ENCODE results near the gene ATP5IF1. TPM values are rescaled to one million over a fixed set of nuclear protein-coding genes. Genes with fewer than 3 reads are reported as not detected.

Gene ATP5IF1
- total and polyA plus RNA-seq, 9 of the 15 experiments (the other 6 are each of a cell fraction or from before 2014, with no cell fraction given): 292 to 1,422 (median 388) TPM

DNA sequence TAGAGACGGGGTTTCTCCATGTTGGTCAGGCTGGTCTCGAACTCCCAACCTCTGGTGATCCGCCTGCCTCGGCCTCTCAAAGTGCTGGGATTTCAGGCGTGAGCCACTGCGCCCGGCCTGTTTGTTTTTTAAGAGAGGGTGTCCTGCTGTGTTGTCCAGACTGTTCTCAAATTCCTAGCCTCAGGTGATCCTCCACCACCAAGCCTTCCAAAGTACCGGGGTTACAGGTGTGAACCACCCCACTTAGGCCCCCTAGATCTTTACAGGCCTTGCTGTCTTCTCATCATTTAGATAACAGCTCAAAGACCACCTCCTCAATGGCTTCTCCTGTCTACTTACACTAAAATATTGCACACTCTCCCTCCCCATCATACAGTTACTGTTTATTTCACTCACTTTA is 29.7 kb downstream of the ATP5IF1 start:
- no peak for FAIRE-seq
- Histone ChIP-seq H3K36me3 (ENCODE audit: control insufficient read depth, insufficient read depth, low read length) (peaks cover 25% of the 10 kb centered on the region; the same call in 2 of the 3 replicates), H3K4me1 (replicated peaks in 1 of 2; ENCODE audit: control insufficient read depth in 2 of 2, insufficient read depth in 2 of 2, low read length in 2 of 2) (peaks cover 57 to 67% of the 10 kb centered on the region in 2 experiments), H3K79me2 (ENCODE audit: control insufficient read depth, insufficient read depth, low read length) (peaks cover 90% of the 10 kb centered on the region), H3K9me1 (ENCODE audit: control insufficient read depth, insufficient read depth, low read length) (no peaks in the 10 kb centered on the region), H3K27ac (ENCODE audit: extremely low read depth, low read depth, low read length) (no peak overlapping the region), H3K4me2 (ENCODE audit: insufficient read depth, low read length) (peak overlapping the region; percentile 19; the same call in 1 of the 2 replicates), H3K27me3 (ENCODE audit: control insufficient read depth in 2 of 2, insufficient read depth in 2 of 2, low read length in 2 of 2) (no peaks in the 10 kb centered on the region), H3K9ac (ENCODE audit: insufficient read depth in 1 of 2, low read depth in 2 of 2, low read length in 2 of 2) (peak overlapping the region in 1 of 2 experiments; percentile 57; a peak in 1 of 4 replicates), H2AFZ (ENCODE audit: low read depth, low read length) (no peak overlapping the region), H3K9me3 (replicated peaks; ENCODE audit: control insufficient read depth, insufficient read depth, low read depth, low read length) (no peaks in the 10 kb centered on the region), H3K4me3 (no peak overlapping the region), H4K20me1 (replicated peaks; ENCODE audit: control insufficient read depth, insufficient read depth, low read length) (peaks cover 60% of the 10 kb centered on the region)
- WGBS (ENCODE audit: insufficient coverage, low coverage, missing lambda C conversion rate): 62% methylated on average over 8 of the region's 8 CpGs
- ChIA-PET POLR2A (interaction anchor here (0.6 to 22.0 kb wide), 12 partner anchors 13 to 243 kb away, joined by 3 to 547 read pairs (median 3); partner anchors contain the start of genes MED18 and RCC1), CTCF (ENCODE audit: low intra/inter-chr PET ratio) (no interaction called here)
- BruUV-seq (replicated peaks): no TSS peak
- ATAC-seq: no peak
- DNase-seq (ENCODE audit: extremely low read depth in 1 of 4, low spot score in 3 of 4): peak in 1 of 4 experiments; percentile 4
- in situ Hi-C loops (cut with MboI): no loop called here
- intact Hi-C loops (cut with micrococcal nuclease): no loop called here
- TF ChIP-seq, protein P1, sequence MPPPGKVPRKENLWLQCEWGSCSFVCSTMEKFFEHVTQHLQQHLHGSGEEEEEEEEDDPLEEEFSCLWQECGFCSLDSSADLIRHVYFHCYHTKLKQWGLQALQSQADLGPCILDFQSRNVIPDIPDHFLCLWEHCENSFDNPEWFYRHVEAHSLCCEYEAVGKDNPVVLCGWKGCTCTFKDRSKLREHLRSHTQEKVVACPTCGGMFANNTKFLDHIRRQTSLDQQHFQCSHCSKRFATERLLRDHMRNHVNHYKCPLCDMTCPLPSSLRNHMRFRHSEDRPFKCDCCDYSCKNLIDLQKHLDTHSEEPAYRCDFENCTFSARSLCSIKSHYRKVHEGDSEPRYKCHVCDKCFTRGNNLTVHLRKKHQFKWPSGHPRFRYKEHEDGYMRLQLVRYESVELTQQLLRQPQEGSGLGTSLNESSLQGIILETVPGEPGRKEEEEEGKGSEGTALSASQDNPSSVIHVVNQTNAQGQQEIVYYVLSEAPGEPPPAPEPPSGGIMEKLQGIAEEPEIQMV (tag; conservative IDR thresholded peaks at IDR 0.05; ENCODE audit: low read depth): no peak
- no peak for TF ChIP-seq E4F1 (CRISPR knock-in tag; IDR thresholded peaks at IDR 0.05; ENCODE audit: borderline replicate concordance)
- TF ChIP-seq COPS2 (conservative IDR thresholded peaks at IDR 0.05): no peak
- no peak for TF ChIP-seq BMI1 (IDR thresholded peaks at IDR 0.05; ENCODE audit: low read length)
- TF ChIP-seq ESRRB (CRISPR knock-in tag; IDR thresholded peaks at IDR 0.05; ENCODE audit: borderline replicate concordance): no peak
- TF ChIP-seq USF2 (CRISPR knock-in tag; IDR thresholded peaks at IDR 0.05): no peak
- TF ChIP-seq, protein P2, sequence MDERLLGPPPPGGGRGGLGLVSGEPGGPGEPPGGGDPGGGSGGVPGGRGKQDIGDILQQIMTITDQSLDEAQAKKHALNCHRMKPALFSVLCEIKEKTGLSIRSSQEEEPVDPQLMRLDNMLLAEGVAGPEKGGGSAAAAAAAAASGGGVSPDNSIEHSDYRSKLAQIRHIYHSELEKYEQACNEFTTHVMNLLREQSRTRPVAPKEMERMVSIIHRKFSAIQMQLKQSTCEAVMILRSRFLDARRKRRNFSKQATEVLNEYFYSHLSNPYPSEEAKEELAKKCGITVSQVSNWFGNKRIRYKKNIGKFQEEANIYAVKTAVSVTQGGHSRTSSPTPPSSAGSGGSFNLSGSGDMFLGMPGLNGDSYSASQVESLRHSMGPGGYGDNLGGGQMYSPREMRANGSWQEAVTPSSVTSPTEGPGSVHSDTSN (CRISPR knock-in tag; IDR thresholded peaks at IDR 0.05; ENCODE audit: low read depth): no peak
- TF ChIP-seq, protein P2 (tag; conservative IDR thresholded peaks at IDR 0.05; ENCODE audit: low read depth): no peak
- TF ChIP-seq, protein P3, sequence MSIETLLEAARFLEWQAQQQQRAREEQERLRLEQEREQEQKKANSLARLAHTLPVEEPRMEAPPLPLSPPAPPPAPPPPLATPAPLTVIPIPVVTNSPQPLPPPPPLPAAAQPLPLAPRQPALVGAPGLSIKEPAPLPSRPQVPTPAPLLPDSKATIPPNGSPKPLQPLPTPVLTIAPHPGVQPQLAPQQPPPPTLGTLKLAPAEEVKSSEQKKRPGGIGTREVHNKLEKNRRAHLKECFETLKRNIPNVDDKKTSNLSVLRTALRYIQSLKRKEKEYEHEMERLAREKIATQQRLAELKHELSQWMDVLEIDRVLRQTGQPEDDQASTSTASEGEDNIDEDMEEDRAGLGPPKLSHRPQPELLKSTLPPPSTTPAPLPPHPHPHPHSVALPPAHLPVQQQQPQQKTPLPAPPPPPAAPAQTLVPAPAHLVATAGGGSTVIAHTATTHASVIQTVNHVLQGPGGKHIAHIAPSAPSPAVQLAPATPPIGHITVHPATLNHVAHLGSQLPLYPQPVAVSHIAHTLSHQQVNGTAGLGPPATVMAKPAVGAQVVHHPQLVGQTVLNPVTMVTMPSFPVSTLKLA (conservative IDR thresholded peaks at IDR 0.05): no peak
- peak; percentile 47; the same call in 1 of the 2 replicates for TF ChIP-seq RBFOX2 (IDR thresholded peaks at IDR 0.05; ENCODE audit: low read depth, low read length)

All from K562 (cell line).